ENCODE data around the gene ANKS3.

DNA sequence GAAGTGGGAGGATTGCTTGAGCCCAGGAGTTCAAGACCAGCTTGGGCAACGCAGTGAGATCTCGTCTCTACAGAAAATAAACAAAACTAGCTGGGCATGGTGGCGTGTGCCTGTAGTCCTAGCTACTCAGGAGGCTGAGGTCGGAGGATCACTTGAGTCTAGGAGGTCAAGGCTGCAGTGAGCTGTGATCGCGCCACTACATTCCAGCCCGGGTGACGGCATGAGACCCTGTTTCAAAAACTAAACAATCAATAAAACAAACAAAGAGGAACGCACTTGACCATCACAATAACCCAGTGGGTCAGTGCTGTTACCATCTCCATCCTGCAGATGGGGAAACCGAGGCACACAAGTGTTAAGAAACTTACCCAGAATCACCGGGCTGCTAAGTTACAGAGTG lies 19.2 kb upstream of the ANKS3 start:
- TF ChIP-seq POLR2AphosphoS5 (IDR thresholded peaks at IDR 0.05) (no peak), POLR2A (IDR thresholded peaks at IDR 0.05) (no peak), EP300 (IDR thresholded peaks at IDR 0.05) (no peak)
- TF ChIP-seq, protein P1, sequence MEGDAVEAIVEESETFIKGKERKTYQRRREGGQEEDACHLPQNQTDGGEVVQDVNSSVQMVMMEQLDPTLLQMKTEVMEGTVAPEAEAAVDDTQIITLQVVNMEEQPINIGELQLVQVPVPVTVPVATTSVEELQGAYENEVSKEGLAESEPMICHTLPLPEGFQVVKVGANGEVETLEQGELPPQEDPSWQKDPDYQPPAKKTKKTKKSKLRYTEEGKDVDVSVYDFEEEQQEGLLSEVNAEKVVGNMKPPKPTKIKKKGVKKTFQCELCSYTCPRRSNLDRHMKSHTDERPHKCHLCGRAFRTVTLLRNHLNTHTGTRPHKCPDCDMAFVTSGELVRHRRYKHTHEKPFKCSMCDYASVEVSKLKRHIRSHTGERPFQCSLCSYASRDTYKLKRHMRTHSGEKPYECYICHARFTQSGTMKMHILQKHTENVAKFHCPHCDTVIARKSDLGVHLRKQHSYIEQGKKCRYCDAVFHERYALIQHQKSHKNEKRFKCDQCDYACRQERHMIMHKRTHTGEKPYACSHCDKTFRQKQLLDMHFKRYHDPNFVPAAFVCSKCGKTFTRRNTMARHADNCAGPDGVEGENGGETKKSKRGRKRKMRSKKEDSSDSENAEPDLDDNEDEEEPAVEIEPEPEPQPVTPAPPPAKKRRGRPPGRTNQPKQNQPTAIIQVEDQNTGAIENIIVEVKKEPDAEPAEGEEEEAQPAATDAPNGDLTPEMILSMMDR (IDR thresholded peaks at IDR 0.05), result no peak
